K562 (cell line): ENCODE data around the gene PMPCB. TPM values are rescaled to one million over a fixed set of nuclear protein-coding genes. Genes with fewer than 3 reads are reported as not detected.
A peak's percentile ranks its signal among the peaks of the same experiment; 100 is the strongest.

Experiments
- ARID3A ChIP-seq: IDR thresholded peaks from 2 replicates; pipeline ENCODE4 v1.6.1; 2012; ENCODE audit warnings: low read depth, low read length, improper control_type of control experiment, borderline replicate concordance
- ATF7 ChIP-seq: fragments of 450-650 bp; IDR thresholded peaks from 2 replicates; pipeline ENCODE4 v1.7.1; 2014; ENCODE audit warnings: mild to moderate bottlenecking, moderate library complexity
- CEBPZ ChIP-seq: fragments of 150-350 bp; IDR thresholded peaks from 2 replicates; pipeline ENCODE4 v1.6.1; 2014; ENCODE audit warnings: low read depth, mild to moderate bottlenecking, low read length, borderline replicate concordance
- E2F3 ChIP-seq: fragments of 250-450 bp; sonication (Bioruptor Pico); IDR thresholded peaks from 2 replicates; pipeline ENCODE4 v1.4.0; 2020; ENCODE audit warnings: mild to moderate bottlenecking
- ETS2 ChIP-seq: IDR thresholded peaks from 2 replicates; pipeline ENCODE4 v1.6.1; 2016; ENCODE audit warnings: borderline replicate concordance, missing genetic modification characterization, mild to moderate bottlenecking, moderate library complexity, missing compliant biosample characterization; ENCODE audit not compliant: poor library complexity, severe bottlenecking
- GABPB1 ChIP-seq: sonication (generic); formaldehyde crosslinking; IDR thresholded peaks from 2 replicates; pipeline ENCODE4 v1.8.0; 2022; ENCODE audit warnings: mild to moderate bottlenecking, missing genetic modification reagents
- JUNB ChIP-seq: fragments of 450-650 bp; formaldehyde crosslinking; conservative IDR thresholded peaks from 2 replicates; pipeline ENCODE4 v1.4.0; 2020; ENCODE audit warnings: mild to moderate bottlenecking
- MECOM ChIP-seq: fragments of 250-450 bp; sonication (Bioruptor Pico); IDR thresholded peaks from 2 replicates; pipeline ENCODE4 v1.8.0; 2022; ENCODE audit warnings: inconsistent platforms
- MYC ChIP-seq, 2 experiments: fragments of 250-450 bp in 1 of 2; sonication (Bioruptor Pico) in 1 of 2; IDR thresholded peaks; 2 replicates each; pipeline versions ENCODE4 v1.5.1 to v1.6.1; 2012 to 2021; ENCODE audit warnings: low read depth in 2 of 2, borderline replicate concordance in 1 of 2, improper control_type of control experiment in 1 of 2, low read length in 1 of 2, mild to moderate bottlenecking in 1 of 2, moderate library complexity in 1 of 2
- NEUROD1 ChIP-seq: fragments of 150-350 bp; IDR thresholded peaks from 2 replicates; pipeline ENCODE4 v1.6.1; 2014; ENCODE audit warnings: borderline replicate concordance, low read length, low read depth; ENCODE audit not compliant: partially characterized antibody
- PHB2 ChIP-seq: fragments of 450-650 bp; IDR thresholded peaks from 2 replicates; pipeline ENCODE4 v1.6.1; 2017; ENCODE audit warnings: low read depth
- SIN3A ChIP-seq, 2 experiments: fragments of 150-350 bp in 1 of 2; IDR thresholded peaks; 2 replicates each; pipeline ENCODE4 v1.6.1; 2011 to 2016; ENCODE audit warnings: borderline replicate concordance in 2 of 2, low read depth in 2 of 2, low read length in 2 of 2, mild to moderate bottlenecking in 2 of 2, moderate library complexity in 2 of 2; ENCODE audit not compliant: control insufficient read depth in 1 of 2
- TAF15 ChIP-seq: fragments of 200-400 bp; formaldehyde crosslinking; IDR thresholded peaks from 2 replicates; pipeline ENCODE4 v1.6.1; 2017; ENCODE audit warnings: mild to moderate bottlenecking, low read depth, low read length, moderate library complexity
- TCFL5 ChIP-seq: fragments of 250-450 bp; sonication (Bioruptor Pico); conservative IDR thresholded peaks from 2 replicates; pipeline ENCODE4 v1.6.1; 2021; ENCODE audit warnings: mild to moderate bottlenecking, moderate library complexity, matching md5 sums
- U2AF2 ChIP-seq: fragments of 200-400 bp; formaldehyde crosslinking; optimal IDR thresholded peaks from 2 replicates; pipeline ENCODE3; 2017; ENCODE audit warnings: low read depth, mild to moderate bottlenecking, low read length
- ZNF24 ChIP-seq: fragments of 450-650 bp; IDR thresholded peaks from 2 replicates; pipeline ENCODE4 v1.6.1; 2016
- ZNF511 ChIP-seq: sonication (generic); formaldehyde crosslinking; IDR thresholded peaks from 2 replicates; pipeline ENCODE4 v1.8.0; 2022; ENCODE audit warnings: mild to moderate bottlenecking, missing genetic modification reagents
- polyA plus RNA-seq, 8 experiments: library from polyadenylated mRNA; depleted of rRNA in 4 of 8; stranded (reverse) in 5 of 8; unstranded in 3 of 8; fragments of >200 nt; fragmentation: Nextera tagmentation in 2 of 8; fragmentation: Illumina TruSeq in 1 of 8; extraction: Ambion mirVana in 2 of 8; extraction: Trizol in 1 of 8; gene quantifications; 2 replicates each; pipeline versions ENCODE4 v1.2.1 to v1.2.3, GENCODE V29; 2011 to 2014; ENCODE audit warnings: inconsistent platforms in 1 of 8, missing spikeins in 1 of 8
- total RNA-seq, 7 experiments: library from RNA; depleted of rRNA in 6 of 7; stranded (reverse); fragments of >200 nt in 6 of 7; fragmentation: Illumina TruSeq in 2 of 7; extraction: Trizol in 2 of 7; gene quantifications; 2 replicates each; pipeline versions ENCODE4 v1.2.1 to v1.2.3, GENCODE V29; 2011 to 2021; ENCODE audit warnings: low replicate concordance in 1 of 7

Gene PMPCB
- total and polyA plus RNA-seq, 9 of the 15 experiments (the other 6 are each of a cell fraction or from before 2014, with no cell fraction given), result 61.2 to 209 (median 105) TPM

- no peak for TF ChIP-seq ARID3A
- TF ChIP-seq PHB2, result no peak
- 0 out of 2 replicates have a peak, but pooled peaks have one; percentile 35 for TF ChIP-seq ZNF24
- TF ChIP-seq E2F3, result no peak; the same call in 1 of the 2 replicates
- TF ChIP-seq NEUROD1, result peak; percentile 61
- no peak for TF ChIP-seq TCFL5 (CRISPR knock-in tag)
- no peak for TF ChIP-seq ETS2 (tag)
- peak; percentile 75; the same call in 1 of the 2 replicates for TF ChIP-seq ZNF511 (CRISPR knock-in tag)
- peak in 1 of 2 experiments; percentile 43; a peak in 1 of 4 replicates for TF ChIP-seq SIN3A (IDR thresholded peaks at IDR 0.05; ENCODE audit: borderline replicate concordance in 2 of 2, control insufficient read depth in 1 of 2, low read depth in 2 of 2, low read length in 2 of 2)
- TF ChIP-seq JUNB (CRISPR knock-in tag), result no peak
- TF ChIP-seq TAF15, result no peak
- TF ChIP-seq MYC (IDR thresholded peaks at IDR 0.05; ENCODE audit: low read depth, low read length), result peak; percentile 63; the same call in 1 of the 2 replicates
- TF ChIP-seq MYC (CRISPR knock-in tag; IDR thresholded peaks at IDR 0.05; ENCODE audit: borderline replicate concordance, low read depth), result no peak; the same call in 1 of the 2 replicates
- TF ChIP-seq GABPB1 (CRISPR knock-in tag), result peak; percentile 99
- TF ChIP-seq MECOM (CRISPR knock-in tag), result peak; percentile 48; the same call in 1 of the 2 replicates
- peak; percentile 86 for TF ChIP-seq ATF7
- TF ChIP-seq U2AF2, result no peak
- TF ChIP-seq CEBPZ, result no peak
Measured at GRCh38 chr7:103296901-103297836, at the start of gene PMPCB (continued).
